Keratinocyte (primary cell): ENCODE results near the gene NR6A1. TPM values are rescaled to one million over a fixed set of nuclear protein-coding genes. Genes with fewer than 3 reads are reported as not detected.

ENCODE experiments used
- DNase-seq: peaks from one replicate; pipeline ENCODE4 v3.0.0-alpha.2; 2011; ENCODE audit warnings: low read depth, missing footprints, low spot score
- FAIRE-seq: peaks from 2 replicates; lab custom pipeline; 2011; peaks lifted over from hg19 to GRCh38; lab: Jason Lieb, UNC
- H2AFZ ChIP-seq: 2 replicates; pipeline ENCODE4 v1.6.0; 2012; ENCODE audit warnings: low read length, control low read depth, inconsistent platforms; ENCODE audit not compliant: control insufficient read depth
- H3K27ac ChIP-seq: 2 replicates; pipeline ENCODE4 v1.5.1; 2011; ENCODE audit warnings: low read length; ENCODE audit not compliant: control insufficient read depth, insufficient read depth
- H3K27me3 ChIP-seq: 3 replicates; pipeline ENCODE4 v1.6.0; 2011; ENCODE audit warnings: low read length; ENCODE audit not compliant: control insufficient read depth, insufficient read depth; ENCODE audit errors: extremely low read depth
- H3K36me3 ChIP-seq, 2 experiments: 2 replicates in 1 of 2; 3 replicates in 1 of 2; pipeline ENCODE4 v1.5.1; 2011; ENCODE audit warnings: low read length in 2 of 2, mild to moderate bottlenecking in 1 of 2; ENCODE audit not compliant: control insufficient read depth in 2 of 2, insufficient read depth in 2 of 2; ENCODE audit errors: extremely low read depth in 1 of 2
- H3K4me1 ChIP-seq: 3 replicates; pipeline ENCODE4 v1.5.1; 2011; ENCODE audit warnings: low read length; ENCODE audit not compliant: control insufficient read depth, insufficient read depth; ENCODE audit errors: extremely low read depth
- H3K4me2 ChIP-seq: 3 replicates; pipeline ENCODE4 v1.6.0; 2011; ENCODE audit warnings: low read depth, low read length; ENCODE audit not compliant: control insufficient read depth, insufficient read depth; ENCODE audit errors: extremely low read depth
- H3K4me3 ChIP-seq, 3 experiments: fragments of 200-600 bp in 1 of 3; sonication (generic) in 1 of 3; 2 replicates in 2 of 3; 3 replicates in 1 of 3; pipeline ENCODE4 v1.5.1; 2011 to 2016; ENCODE audit warnings: low read length in 3 of 3, mild to moderate bottlenecking in 3 of 3, control low read depth in 2 of 3, inconsistent platforms in 1 of 3, low read depth in 1 of 3, mixed read lengths in 1 of 3, mixed run types in 1 of 3, moderate library complexity in 1 of 3; ENCODE audit not compliant: control insufficient read depth in 2 of 3, insufficient read depth in 2 of 3; ENCODE audit errors: extremely low read depth in 1 of 3
- H3K79me2 ChIP-seq: 2 replicates; pipeline ENCODE4 v1.6.0; 2012; ENCODE audit warnings: low read length; ENCODE audit not compliant: control insufficient read depth, insufficient read depth
- H3K9ac ChIP-seq: 3 replicates; pipeline ENCODE4 v1.6.0; 2011; ENCODE audit warnings: low read length; ENCODE audit not compliant: control insufficient read depth, insufficient read depth; ENCODE audit errors: extremely low read depth
- H3K9me1 ChIP-seq: 3 replicates; pipeline ENCODE4 v1.6.0; 2011; ENCODE audit warnings: low read length; ENCODE audit not compliant: control insufficient read depth, insufficient read depth; ENCODE audit errors: extremely low read depth
- H3K9me3 ChIP-seq: 2 replicates; pipeline ENCODE4 v1.5.1; 2012; ENCODE audit warnings: low read depth, low read length; ENCODE audit not compliant: control insufficient read depth
- H4K20me1 ChIP-seq: 3 replicates; pipeline ENCODE4 v1.6.0; 2011; ENCODE audit warnings: low read length; ENCODE audit not compliant: control insufficient read depth, insufficient read depth; ENCODE audit errors: extremely low read depth
- CTCF ChIP-seq, 3 experiments: IDR thresholded peaks in 1 of 3; conservative IDR thresholded peaks in 1 of 3; optimal IDR thresholded peaks in 1 of 3; 2 replicates in 2 of 3; 3 replicates in 1 of 3; pipeline versions ENCODE3 to v1.5.1; 2011; ENCODE audit warnings: low read length in 3 of 3, mild to moderate bottlenecking in 3 of 3, moderate library complexity in 2 of 3, control low read depth in 1 of 3, inconsistent platforms in 1 of 3; ENCODE audit not compliant: insufficient read depth in 2 of 3; ENCODE audit errors: extremely low read depth in 1 of 3
- EZH2 ChIP-seq: IDR thresholded peaks from one replicate; pipeline ENCODE4 v1.6.1; 2012; ENCODE audit warnings: inconsistent platforms, mild to moderate bottlenecking, low read length, moderate library complexity
- dilution Hi-C: fragments of 300-500 bp; cut with MboI; formaldehyde crosslinking; loops from one replicate; pipeline ENCODE4 v1.7.0; 2020; ENCODE audit warnings: low sequenced_read_pairs; ENCODE audit not compliant: extremely low pct_ligation_motif_present
- polyA plus RNA-seq, 5 experiments: library from polyadenylated mRNA; depleted of rRNA in 3 of 5; stranded (reverse) in 3 of 5; stranded (forward) in 1 of 5; unstranded in 1 of 5; fragments of >200 nt; gene quantifications; 1 replicate in 1 of 5; 2 replicates in 3 of 5; 3 replicates in 1 of 5; pipeline versions ENCODE4 v1.2.1 to v1.2.3, GENCODE V29; 2011 to 2012; ENCODE audit warnings: missing spikeins in 2 of 5, low read depth in 1 of 5, low replicate concordance in 1 of 5

Gene NR6A1
- polyA plus RNA-seq, 1 donor (not counting 4 experiments of a cell fraction or from before 2014, with no cell fraction given): 1.8 TPM

- no peak overlapping the region for H2AFZ ChIP-seq
- H3K27me3 ChIP-seq: peaks cover 43% of the 10 kb centered on the region
- no peaks in the 10 kb centered on the region for H3K36me3 ChIP-seq
- no peak overlapping the region for H3K9ac ChIP-seq
- H3K27ac ChIP-seq: no peak overlapping the region
- H4K20me1 ChIP-seq: peaks cover 2% of the 10 kb centered on the region
- dilution Hi-C loops: no loop called here
- H3K79me2 ChIP-seq: no peaks in the 10 kb centered on the region
- no peaks in the 10 kb centered on the region for H3K9me1 ChIP-seq
- H3K4me1 ChIP-seq: no peaks in the 10 kb centered on the region
- no peak for TF ChIP-seq EZH2
- no peak for TF ChIP-seq CTCF (optimal IDR thresholded peaks at IDR 0.05 in 1 of 3, IDR thresholded peaks at IDR 0.05 in 1 of 3, conservative IDR thresholded peaks at IDR 0.05 in 1 of 3; ENCODE audit: extremely low read depth in 1 of 3, insufficient read depth in 2 of 3, low read length in 3 of 3)
- no peaks in the 10 kb centered on the region for H3K9me3 ChIP-seq
- no peak for FAIRE-seq
- H3K4me2 ChIP-seq: no peak overlapping the region
- no peak for DNase-seq
- H3K4me3 ChIP-seq: no peak overlapping the region
Observed at GRCh38 chr9:124483481-124483880, 287.6 kb downstream of the NR6A1 start.

GRCh38 chr9:124482431-124483031 is 288.6 kb downstream of the NR6A1 start:
- Histone ChIP-seq H3K4me3 (no peak overlapping the region), H3K27ac (no peak overlapping the region), H3K79me2 (no peaks in the 10 kb centered on the region), H3K9ac (no peak overlapping the region), H3K9me3 (no peaks in the 10 kb centered on the region), H3K4me2 (no peak overlapping the region), H3K27me3 (peaks cover 45% of the 10 kb centered on the region), H3K9me1 (no peaks in the 10 kb centered on the region), H4K20me1 (peaks cover 2% of the 10 kb centered on the region), H2AFZ (no peak overlapping the region), H3K36me3 (no peaks in the 10 kb centered on the region), H3K4me1 (no peaks in the 10 kb centered on the region)
- FAIRE-seq (no peak), DNase-seq (no peak)
- no peak for TF ChIP-seq EZH2
- TF ChIP-seq CTCF (optimal IDR thresholded peaks at IDR 0.05 in 1 of 3, IDR thresholded peaks at IDR 0.05 in 1 of 3, conservative IDR thresholded peaks at IDR 0.05 in 1 of 3; ENCODE audit: extremely low read depth in 1 of 3, insufficient read depth in 2 of 3, low read length in 3 of 3): no peak
- dilution Hi-C loops: no loop called here
